ENCODE measurements around the gene BBX.

GRCh38 chr3:107545680-107546120, 22.9 kb downstream of the BBX start:
- TF ChIP-seq POLR2A (IDR thresholded peaks at IDR 0.05): no peak
- TF ChIP-seq CTCF (IDR thresholded peaks at IDR 0.05): no peak

Measured in gastroesophageal sphincter (tissue), 3 donors.